ENCODE data around the gene OR2T27. TPM values are rescaled to one million over a fixed set of nuclear protein-coding genes. Genes with fewer than 3 reads are reported as not detected.

Gene OR2T27
- polyA plus RNA-seq, 1 experiment = not detected

DNA sequence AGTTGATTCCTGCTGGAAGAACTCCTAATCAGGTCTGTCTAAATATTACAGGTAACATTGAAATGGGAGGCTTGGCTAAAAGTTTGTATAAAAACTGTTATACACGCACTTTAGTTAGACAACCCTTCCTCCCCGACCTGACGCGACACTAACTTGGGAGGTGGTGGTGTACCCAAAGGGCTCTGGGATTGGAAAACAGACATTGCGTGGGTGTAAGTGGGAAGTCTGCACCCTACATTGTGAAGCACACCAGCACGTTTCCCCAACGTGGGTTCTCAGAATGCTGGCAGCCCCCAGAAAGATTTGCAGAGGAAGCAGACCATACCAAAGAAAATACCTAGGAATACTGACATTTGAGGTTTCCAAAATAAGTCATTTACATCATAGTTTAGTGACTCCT is 37.2 kb downstream of the OR2T27 start:
- H3K27me3 ChIP-seq (ENCODE audit: control insufficient read depth, insufficient read depth, low read length) = no peaks in the 10 kb centered on the region
- ChIA-PET CTCF (interaction anchor here (6.3 kb wide), 1 partner anchor 188 kb away, joined by 39 read pairs; no protein-coding TSS in a partner anchor), POLR2A (no interaction called here)
- TF ChIP-seq, protein P1, sequence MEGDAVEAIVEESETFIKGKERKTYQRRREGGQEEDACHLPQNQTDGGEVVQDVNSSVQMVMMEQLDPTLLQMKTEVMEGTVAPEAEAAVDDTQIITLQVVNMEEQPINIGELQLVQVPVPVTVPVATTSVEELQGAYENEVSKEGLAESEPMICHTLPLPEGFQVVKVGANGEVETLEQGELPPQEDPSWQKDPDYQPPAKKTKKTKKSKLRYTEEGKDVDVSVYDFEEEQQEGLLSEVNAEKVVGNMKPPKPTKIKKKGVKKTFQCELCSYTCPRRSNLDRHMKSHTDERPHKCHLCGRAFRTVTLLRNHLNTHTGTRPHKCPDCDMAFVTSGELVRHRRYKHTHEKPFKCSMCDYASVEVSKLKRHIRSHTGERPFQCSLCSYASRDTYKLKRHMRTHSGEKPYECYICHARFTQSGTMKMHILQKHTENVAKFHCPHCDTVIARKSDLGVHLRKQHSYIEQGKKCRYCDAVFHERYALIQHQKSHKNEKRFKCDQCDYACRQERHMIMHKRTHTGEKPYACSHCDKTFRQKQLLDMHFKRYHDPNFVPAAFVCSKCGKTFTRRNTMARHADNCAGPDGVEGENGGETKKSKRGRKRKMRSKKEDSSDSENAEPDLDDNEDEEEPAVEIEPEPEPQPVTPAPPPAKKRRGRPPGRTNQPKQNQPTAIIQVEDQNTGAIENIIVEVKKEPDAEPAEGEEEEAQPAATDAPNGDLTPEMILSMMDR (IDR thresholded peaks at IDR 0.05; ENCODE audit: insufficient read depth, low read depth, low read length) = no peak
- H3K4me3 ChIP-seq (ENCODE audit: low read depth, low read length) = no peak overlapping the region
- no peaks in the 10 kb centered on the region for H3K36me3 ChIP-seq (ENCODE audit: control insufficient read depth, insufficient read depth, low read length)
- no peak for DNase-seq (ENCODE audit: low read depth)

DNA sequence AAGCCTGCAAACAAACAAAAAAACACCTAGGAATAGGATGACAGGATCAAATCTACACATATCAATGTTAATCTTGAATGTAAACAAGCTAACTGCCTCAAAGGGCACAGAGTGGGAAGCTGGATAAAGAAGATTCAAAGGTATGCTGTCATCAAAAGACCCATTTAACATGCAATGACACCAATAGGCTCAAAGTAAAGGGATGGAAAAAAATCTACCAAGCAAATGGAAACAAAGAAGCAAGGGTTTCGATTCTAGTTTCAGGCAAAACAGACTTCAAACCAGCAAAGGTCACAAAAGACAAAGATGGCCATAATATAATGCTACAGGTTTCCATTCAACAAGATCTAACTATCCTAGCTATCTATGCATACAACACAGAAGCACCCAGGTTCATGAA is 41.6 kb downstream of the OR2T27 start:
- CTCF ChIA-PET = interaction anchor here (1.1 kb wide), 1 partner anchor 9 kb away, joined by 3 read pairs; no protein-coding TSS in a partner anchor

DNA sequence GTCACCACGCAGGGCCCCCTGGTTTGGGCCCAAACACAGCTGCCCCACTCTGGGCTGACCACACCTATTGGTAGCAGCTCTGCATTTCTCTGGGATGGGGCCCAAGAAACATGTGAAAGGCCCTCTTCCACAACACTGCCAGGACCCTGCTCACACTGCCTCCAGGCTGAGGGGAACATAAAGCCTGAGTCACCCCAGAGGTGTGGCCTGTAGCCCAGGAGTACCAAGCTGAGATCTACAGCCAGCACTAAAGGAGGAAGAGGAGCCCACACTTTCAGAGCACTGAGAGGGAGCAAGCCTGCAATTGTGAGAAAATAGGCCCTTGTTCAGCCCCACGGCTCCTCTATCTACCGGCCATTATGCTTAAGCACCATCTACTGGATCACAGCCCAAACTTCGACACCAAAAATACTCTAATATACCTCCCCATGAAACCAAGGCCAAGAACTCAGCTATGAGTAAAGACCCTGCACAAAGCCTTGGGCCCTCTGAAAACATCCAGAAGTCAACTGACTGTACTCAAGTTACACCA is 43.4 kb downstream of the OR2T27 start:
- TF ChIP-seq, protein P1 (IDR thresholded peaks at IDR 0.05; ENCODE audit: insufficient read depth, low read depth, low read length) = no peak
- ChIA-PET POLR2A (no interaction called here), CTCF (interaction anchor here (0.6 kb wide), 1 partner anchor 195 kb away, joined by 3 read pairs; no protein-coding TSS in a partner anchor)
- Histone ChIP-seq H3K4me3 (ENCODE audit: low read depth, low read length) (no peak overlapping the region), H3K27me3 (ENCODE audit: control insufficient read depth, insufficient read depth, low read length) (no peaks in the 10 kb centered on the region), H3K36me3 (ENCODE audit: control insufficient read depth, insufficient read depth, low read length) (no peaks in the 10 kb centered on the region)
- no peak for DNase-seq (ENCODE audit: low read depth)

More for the DNA sequence above, 41.6 kb downstream of the OR2T27 start:
- Histone ChIP-seq H3K27me3 (ENCODE audit: control insufficient read depth, insufficient read depth, low read length) (no peaks in the 10 kb centered on the region), H3K36me3 (ENCODE audit: control insufficient read depth, insufficient read depth, low read length) (no peaks in the 10 kb centered on the region), H3K4me3 (ENCODE audit: low read depth, low read length) (no peak overlapping the region)
- no peak for DNase-seq (ENCODE audit: low read depth)
- TF ChIP-seq, protein P1 (IDR thresholded peaks at IDR 0.05; ENCODE audit: insufficient read depth, low read depth, low read length) = no peak
- POLR2A ChIA-PET = no interaction called here

DNA sequence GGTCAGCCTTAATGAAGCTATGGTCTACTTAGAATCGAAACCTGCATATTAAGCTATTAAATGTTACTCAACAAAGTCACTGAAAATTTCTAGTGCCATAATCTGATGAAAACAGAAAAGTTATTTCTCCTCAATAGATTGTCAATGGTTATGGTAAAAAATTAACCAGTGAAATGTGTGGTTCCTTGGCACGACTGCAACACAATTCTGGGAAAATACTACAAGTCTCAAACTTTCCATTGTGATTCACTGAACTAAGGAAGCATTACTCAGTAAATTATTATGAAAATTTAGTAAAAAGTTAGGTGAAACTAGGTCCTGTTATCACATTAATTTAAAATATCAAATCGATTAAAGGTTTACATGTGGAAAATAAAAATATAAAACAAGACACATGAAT is 45.0 kb downstream of the OR2T27 start:
- ChIA-PET POLR2A (no interaction called here), CTCF (no interaction called here)
- DNase-seq (ENCODE audit: low read depth) = no peak
- TF ChIP-seq, protein P1 (IDR thresholded peaks at IDR 0.05; ENCODE audit: insufficient read depth, low read depth, low read length) = no peak
- H3K27me3 ChIP-seq (ENCODE audit: control insufficient read depth, insufficient read depth, low read length) = no peaks in the 10 kb centered on the region
- no peaks in the 10 kb centered on the region for H3K36me3 ChIP-seq (ENCODE audit: control insufficient read depth, insufficient read depth, low read length)
- H3K4me3 ChIP-seq (ENCODE audit: low read depth, low read length) = no peak overlapping the region

Other genes starting within 250 kb of the OR2T27 start
- gene OR2T2, start 209.9 kb downstream of the OR2T27 start, polyA plus RNA-seq (2011; rRNA removed) = not detected in 2 replicates
- gene OR2T3, start 182.2 kb downstream of the OR2T27 start, polyA plus RNA-seq (2011; rRNA removed) = not detected in 2 replicates
- gene OR2T5, start 166.9 kb downstream of the OR2T27 start, polyA plus RNA-seq (2011; rRNA removed) = not detected in 2 replicates
- not detected in 2 replicates for gene OR2G6, start 147.5 kb downstream of the OR2T27 start, polyA plus RNA-seq (2011; rRNA removed)
- gene OR2T29, start 92.8 kb downstream of the OR2T27 start, polyA plus RNA-seq (2011; rRNA removed) = not detected in 2 replicates
- not detected in 2 replicates for gene OR2T34, start 80.8 kb downstream of the OR2T27 start, polyA plus RNA-seq (2011; rRNA removed)
- not detected in 2 replicates for gene OR2T10, start 57.8 kb downstream of the OR2T27 start, polyA plus RNA-seq (2011; rRNA removed)
- not detected in 2 replicates for gene OR2T11, start 20.4 kb downstream of the OR2T27 start, polyA plus RNA-seq (2011; rRNA removed)
- not detected in 2 replicates for gene OR2T35, start 10.2 kb downstream of the OR2T27 start, polyA plus RNA-seq (2011; rRNA removed)
- gene OR14I1, start 47.2 kb upstream of the OR2T27 start, polyA plus RNA-seq (2011; rRNA removed) = not detected in 2 replicates
- gene LYPD8, start 100.2 kb upstream of the OR2T27 start, polyA plus RNA-seq (2011; rRNA removed) = not detected in 2 replicates
- gene SH3BP5L, start 170.4 kb upstream of the OR2T27 start, polyA plus RNA-seq (2011; rRNA removed) = 23.2 and 32.5 TPM in 2 replicates
- gene ZNF672, start 182.7 kb upstream of the OR2T27 start, polyA plus RNA-seq (2011; rRNA removed) = 13.9 and 17.1 TPM in 2 replicates
- gene ZNF692, start 203.6 kb upstream of the OR2T27 start, polyA plus RNA-seq (2011; rRNA removed) = 13.1 and 19.5 TPM in 2 replicates

All from BJ (cell line).